HUES64 (cell line): ENCODE measurements around the gene YTHDF1. TPM values are rescaled to one million over a fixed set of nuclear protein-coding genes. Genes with fewer than 3 reads are reported as not detected.

Source experiments
- H3K27ac ChIP-seq: 2 replicates; pipeline ENCODE4 v1.7.0; 2013; ENCODE audit warnings: low read depth, low read length, inconsistent platforms
- H3K27me3 ChIP-seq: 2 replicates; pipeline ENCODE4 v1.6.1; 2013; ENCODE audit warnings: mild to moderate bottlenecking, low read length; ENCODE audit not compliant: insufficient read depth
- H3K36me3 ChIP-seq: 2 replicates; pipeline ENCODE4 v1.6.1; 2013; ENCODE audit warnings: mild to moderate bottlenecking, low read length; ENCODE audit not compliant: insufficient read depth
- H3K4me1 ChIP-seq: 2 replicates; pipeline ENCODE4 v1.6.1; 2013; ENCODE audit warnings: mild to moderate bottlenecking, low read length, moderate library complexity; ENCODE audit not compliant: insufficient read depth
- H3K4me3 ChIP-seq: 2 replicates; pipeline ENCODE4 v1.5.1; 2013; ENCODE audit warnings: mild to moderate bottlenecking, low read length, moderate library complexity
- H3K9ac ChIP-seq: 2 replicates; pipeline ENCODE4 v1.6.1; 2013; ENCODE audit warnings: mild to moderate bottlenecking, low read depth, low read length
- H3K9me3 ChIP-seq: 2 replicates; pipeline ENCODE4 v1.6.1; 2013; ENCODE audit warnings: low read depth, low read length; ENCODE audit not compliant: insufficient read depth
- WGBS: fragments of 150-250, 120-280 bp; methylation state at CpG from one replicate; pipeline ENCODE4 v1.1.7; 2013; ENCODE audit warnings: missing lambda C conversion rate; 5-methylcytosine and 5-hydroxymethylcytosine counted together
- polyA plus RNA-seq, 2 experiments: library from polyadenylated mRNA; stranded (reverse); fragments of 50-300 nt; gene quantifications; one replicate each; pipeline ENCODE4 v1.2.3, GENCODE V29; 2013

YTHDF1 gene
- 43.6 TPM for polyA plus RNA-seq (2013, experiment 1 of 2)
- 40.4 TPM for polyA plus RNA-seq (2013, experiment 2 of 2)

DNA sequence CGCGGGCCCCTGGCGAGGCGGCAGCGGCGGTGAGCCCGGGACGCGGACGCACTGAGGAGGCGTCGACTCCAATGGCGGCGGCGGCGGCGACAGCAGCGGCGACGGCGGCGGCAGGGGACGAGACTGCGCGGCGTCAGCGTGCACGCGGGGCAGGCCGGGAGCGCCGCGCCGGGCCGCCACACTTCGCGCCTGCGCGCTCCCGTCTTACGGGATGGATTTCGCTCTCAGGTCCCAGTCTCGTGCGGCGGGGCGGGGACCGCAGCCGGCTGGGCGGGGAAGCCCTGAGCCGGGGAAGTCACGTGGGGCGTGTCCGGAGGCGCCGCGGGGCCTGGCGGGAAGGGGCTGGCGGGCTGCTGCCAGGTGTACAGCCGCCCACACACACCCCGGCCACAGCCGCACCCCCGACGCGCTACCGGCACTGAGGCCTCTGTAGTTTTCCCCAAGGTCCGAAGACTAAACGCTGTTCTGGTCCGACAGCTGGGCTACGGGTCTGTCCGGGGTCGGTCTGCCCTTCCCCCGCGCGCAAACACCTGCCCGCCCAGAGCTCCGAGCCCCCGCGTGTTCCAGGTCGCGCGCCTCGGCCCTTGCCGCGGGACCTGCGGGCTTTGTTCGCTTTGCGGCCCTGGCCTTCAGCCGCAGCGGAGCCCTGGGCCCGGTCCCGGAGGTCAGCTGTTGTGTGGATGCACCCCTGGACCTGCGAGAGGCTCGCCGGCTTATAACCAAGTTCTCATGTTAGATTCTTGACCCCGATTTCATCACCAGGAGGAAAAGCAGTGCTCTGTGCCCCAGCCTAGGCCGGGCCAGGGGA lies at the start of gene YTHDF1:
Gene YTHDF1, minus strand, starts transcription at position 91 of the 808 bp plus-strand sequence. CDS start 239 bp downstream, outside the sequence.
- H3K4me3 ChIP-seq = peak within 1 kb of the TSS; percentile 69
- WGBS = 3% methylated on average over 96 of the region's 96 CpGs
- H3K27me3 ChIP-seq = no peaks in the 10 kb centered on the region
- peaks cover 37% of the 10 kb centered on the region for H3K36me3 ChIP-seq
- peaks cover 11% of the 10 kb centered on the region for H3K4me1 ChIP-seq
- no peaks in the 10 kb centered on the region for H3K9me3 ChIP-seq
- peak within 1 kb of the TSS; percentile 86 for H3K9ac ChIP-seq
- peak within 1 kb of the TSS; percentile 73 for H3K27ac ChIP-seq

DNA sequence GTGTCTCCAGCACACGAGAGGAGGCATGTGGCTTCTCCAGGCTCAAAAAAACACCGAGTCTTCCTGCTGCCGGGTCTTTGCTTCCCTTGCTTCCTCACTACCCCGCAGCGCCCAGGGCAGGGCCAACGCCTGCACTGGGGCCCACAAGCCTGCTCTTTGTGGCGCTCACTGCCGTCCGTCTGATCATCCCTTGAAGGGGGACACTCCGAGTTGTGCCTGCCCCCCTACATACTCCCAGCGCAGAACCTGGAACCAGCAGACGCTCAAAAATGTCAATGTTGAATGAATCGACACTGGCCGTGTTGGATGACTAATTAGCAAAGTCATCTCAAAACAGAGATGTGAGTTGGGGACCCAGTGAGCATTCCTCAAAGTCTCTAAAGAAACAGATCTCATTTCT lies 48.6 kb upstream of the YTHDF1 start:
- Histone ChIP-seq H3K27ac (no peak overlapping the region), H3K4me1 (peaks cover 10% of the 10 kb centered on the region), H3K36me3 (no peaks in the 10 kb centered on the region), H3K9me3 (no peaks in the 10 kb centered on the region), H3K4me3 (no peak overlapping the region), H3K9ac (no peak overlapping the region), H3K27me3 (no peaks in the 10 kb centered on the region)
- WGBS = 87% methylated on average over 14 of the region's 14 CpGs

DNA sequence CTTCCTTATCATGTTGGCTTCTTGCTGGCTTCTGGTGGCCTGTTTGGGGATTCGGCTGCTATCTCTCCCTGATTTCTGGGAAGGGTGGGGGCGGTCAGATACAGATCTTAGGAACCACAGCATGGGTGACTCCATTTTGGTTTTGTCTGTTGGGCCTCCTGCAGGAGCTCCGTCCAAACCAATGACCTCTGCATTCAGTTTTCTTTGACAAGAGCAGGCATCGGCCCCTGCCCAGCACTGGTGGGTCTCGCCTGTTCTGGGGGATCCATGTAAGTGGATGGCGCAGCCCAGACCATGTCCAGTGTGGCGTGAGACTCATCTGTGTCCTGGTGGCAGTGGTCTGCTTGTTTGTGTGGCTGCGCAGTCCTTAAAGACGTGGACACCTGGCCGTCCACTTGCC lies 48.1 kb upstream of the YTHDF1 start:
- Histone ChIP-seq H3K9me3 (no peaks in the 10 kb centered on the region), H3K9ac (no peak overlapping the region), H3K27me3 (no peaks in the 10 kb centered on the region), H3K4me1 (peaks cover 10% of the 10 kb centered on the region), H3K36me3 (no peaks in the 10 kb centered on the region), H3K27ac (no peak overlapping the region), H3K4me3 (no peak overlapping the region)
- WGBS = 89% methylated on average over 10 of the region's 10 CpGs

GRCh38 chr20:63262836-63263235 lies 46.9 kb upstream of the YTHDF1 start:
- Histone ChIP-seq H3K36me3 (no peaks in the 10 kb centered on the region), H3K27ac (no peak overlapping the region), H3K27me3 (no peaks in the 10 kb centered on the region), H3K4me3 (no peak overlapping the region), H3K4me1 (peaks cover 10% of the 10 kb centered on the region), H3K9ac (no peak overlapping the region), H3K9me3 (no peaks in the 10 kb centered on the region)
- 91% methylated on average over 9 of the region's 9 CpGs for WGBS

DNA sequence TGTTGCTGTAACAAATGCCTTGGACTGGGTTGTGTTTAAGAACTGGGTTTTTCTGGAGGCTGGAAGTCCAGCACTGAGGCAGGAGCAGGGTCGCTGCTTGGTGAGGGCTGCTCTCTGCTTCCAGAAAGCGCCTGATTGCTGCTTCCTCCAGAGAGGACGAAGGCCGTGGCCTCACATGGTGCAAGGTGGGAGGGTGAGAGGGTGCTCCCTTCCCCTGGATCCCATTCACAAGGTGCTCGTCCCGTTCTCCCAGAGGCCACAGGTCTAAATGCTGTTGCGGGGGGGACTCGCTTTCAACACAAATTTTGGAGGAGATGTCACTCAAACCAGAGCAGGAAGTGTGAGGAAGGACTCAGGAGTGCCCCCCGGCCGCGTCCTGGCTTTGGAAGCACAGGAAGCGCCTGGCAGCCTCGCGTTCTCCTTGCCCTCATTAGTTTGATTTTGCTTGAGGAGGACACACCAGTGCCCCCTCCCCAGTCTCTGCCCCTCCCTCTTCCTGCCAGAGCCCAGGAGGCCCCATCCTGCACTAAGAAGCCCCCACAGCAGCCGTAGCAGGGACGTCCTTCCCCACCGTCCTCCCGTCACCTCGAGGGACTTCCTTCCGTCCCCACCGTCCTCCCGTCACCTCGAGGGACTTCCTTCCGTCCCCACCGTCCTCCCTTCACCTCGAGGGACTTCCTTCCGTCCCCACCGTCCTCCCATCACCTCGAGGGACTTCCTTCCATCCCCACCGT lies 46.0 kb upstream of the YTHDF1 start:
- no peak overlapping the region for H3K27ac ChIP-seq
- WGBS = 71% methylated on average over 30 of the region's 30 CpGs
- no peaks in the 10 kb centered on the region for H3K9me3 ChIP-seq
- H3K9ac ChIP-seq = no peak overlapping the region
- no peak overlapping the region for H3K4me3 ChIP-seq
- H3K4me1 ChIP-seq = peaks cover 10% of the 10 kb centered on the region
- H3K27me3 ChIP-seq = peaks cover under 1% of the 10 kb centered on the region; the same call in 1 of the 2 replicates
- no peaks in the 10 kb centered on the region for H3K36me3 ChIP-seq

GRCh38 chr20:63261060-63261794 lies 45.3 kb upstream of the YTHDF1 start:
- Histone ChIP-seq H3K9me3 (no peaks in the 10 kb centered on the region), H3K36me3 (no peaks in the 10 kb centered on the region), H3K9ac (no peak overlapping the region), H3K27me3 (peaks cover 5% of the 10 kb centered on the region; the same call in 1 of the 2 replicates), H3K4me1 (peaks cover 10% of the 10 kb centered on the region), H3K27ac (no peak overlapping the region), H3K4me3 (no peak overlapping the region)
- 64% methylated on average over 25 of the region's 25 CpGs for WGBS

- peaks cover 12% of the 10 kb centered on the region for H3K27me3 ChIP-seq
- H3K4me3 ChIP-seq = no peak overlapping the region
- H3K36me3 ChIP-seq = no peaks in the 10 kb centered on the region
- H3K9ac ChIP-seq = no peak overlapping the region
- no peaks in the 10 kb centered on the region for H3K9me3 ChIP-seq
- 94% methylated on average over 15 of the region's 15 CpGs for WGBS
- H3K4me1 ChIP-seq = peaks cover 11% of the 10 kb centered on the region
- no peak overlapping the region for H3K27ac ChIP-seq
Observed at GRCh38 chr20:63260521-63260920, 44.6 kb upstream of the YTHDF1 start.

- WGBS = 90% methylated on average over 25 of the region's 25 CpGs
- Histone ChIP-seq H3K36me3 (no peaks in the 10 kb centered on the region), H3K9ac (no peak overlapping the region), H3K9me3 (no peaks in the 10 kb centered on the region), H3K27ac (no peak overlapping the region), H3K4me3 (no peak overlapping the region), H3K27me3 (peaks cover 18% of the 10 kb centered on the region), H3K4me1 (peaks cover 16% of the 10 kb centered on the region)
Observed at GRCh38 chr20:63259734-63260460, 44.0 kb upstream of the YTHDF1 start.

- Histone ChIP-seq H3K4me3 (no peak overlapping the region), H3K36me3 (no peaks in the 10 kb centered on the region), H3K9ac (no peak overlapping the region), H3K9me3 (no peaks in the 10 kb centered on the region), H3K4me1 (peaks cover 16% of the 10 kb centered on the region), H3K27me3 (peaks cover 27% of the 10 kb centered on the region), H3K27ac (no peak overlapping the region)
- 85% methylated on average over 8 of the region's 8 CpGs for WGBS
Observed at GRCh38 chr20:63258781-63259180, 42.9 kb upstream of the YTHDF1 start.

DNA sequence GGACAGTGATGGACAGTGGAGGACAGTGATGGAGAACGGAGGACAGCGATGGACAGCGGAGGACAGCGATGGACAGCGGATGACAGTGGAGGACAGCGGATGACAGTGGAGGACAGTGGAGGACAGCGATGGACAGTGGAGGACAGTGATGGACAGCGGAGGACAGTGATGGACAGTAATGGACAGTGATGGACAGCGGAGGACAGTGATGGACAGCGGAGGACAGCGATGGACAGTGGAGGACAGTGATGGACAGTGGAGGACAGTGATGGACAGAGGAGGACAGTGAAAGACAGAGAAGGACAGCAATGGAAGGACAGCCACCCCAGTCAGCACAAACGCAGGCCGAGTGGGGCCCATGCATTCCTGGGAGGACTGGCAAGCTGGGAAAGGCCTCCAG lies 41.7 kb upstream of the YTHDF1 start:
- peaks cover 16% of the 10 kb centered on the region for H3K4me1 ChIP-seq
- H3K36me3 ChIP-seq = no peaks in the 10 kb centered on the region
- H3K4me3 ChIP-seq = no peak overlapping the region
- WGBS = 93% methylated on average over 13 of the region's 13 CpGs
- no peak overlapping the region for H3K9ac ChIP-seq
- no peak overlapping the region for H3K27ac ChIP-seq
- peaks cover 37% of the 10 kb centered on the region for H3K27me3 ChIP-seq
- no peaks in the 10 kb centered on the region for H3K9me3 ChIP-seq
